ENCODE results near the gene GDPD1.

DNA sequence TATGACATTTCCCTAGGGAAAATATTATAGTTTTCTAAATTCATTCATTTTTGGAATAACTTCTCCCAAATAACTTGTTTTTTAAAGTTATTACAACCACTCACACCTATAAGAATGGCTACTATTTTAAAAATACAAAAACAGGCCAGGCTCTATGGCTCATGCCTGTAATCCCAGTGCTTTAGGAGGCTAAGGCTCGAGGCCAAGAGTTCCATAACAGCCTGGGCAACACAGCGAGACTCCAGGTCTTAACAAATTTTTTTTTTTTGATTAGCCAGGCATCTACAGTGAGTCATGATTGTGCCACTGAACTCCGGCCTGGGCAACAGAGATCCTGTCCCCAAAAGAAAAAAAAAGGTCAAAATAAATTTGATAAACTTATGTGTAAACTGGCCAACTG lies 67.6 kb downstream of the GDPD1 start:
- TF ChIP-seq, protein P1, sequence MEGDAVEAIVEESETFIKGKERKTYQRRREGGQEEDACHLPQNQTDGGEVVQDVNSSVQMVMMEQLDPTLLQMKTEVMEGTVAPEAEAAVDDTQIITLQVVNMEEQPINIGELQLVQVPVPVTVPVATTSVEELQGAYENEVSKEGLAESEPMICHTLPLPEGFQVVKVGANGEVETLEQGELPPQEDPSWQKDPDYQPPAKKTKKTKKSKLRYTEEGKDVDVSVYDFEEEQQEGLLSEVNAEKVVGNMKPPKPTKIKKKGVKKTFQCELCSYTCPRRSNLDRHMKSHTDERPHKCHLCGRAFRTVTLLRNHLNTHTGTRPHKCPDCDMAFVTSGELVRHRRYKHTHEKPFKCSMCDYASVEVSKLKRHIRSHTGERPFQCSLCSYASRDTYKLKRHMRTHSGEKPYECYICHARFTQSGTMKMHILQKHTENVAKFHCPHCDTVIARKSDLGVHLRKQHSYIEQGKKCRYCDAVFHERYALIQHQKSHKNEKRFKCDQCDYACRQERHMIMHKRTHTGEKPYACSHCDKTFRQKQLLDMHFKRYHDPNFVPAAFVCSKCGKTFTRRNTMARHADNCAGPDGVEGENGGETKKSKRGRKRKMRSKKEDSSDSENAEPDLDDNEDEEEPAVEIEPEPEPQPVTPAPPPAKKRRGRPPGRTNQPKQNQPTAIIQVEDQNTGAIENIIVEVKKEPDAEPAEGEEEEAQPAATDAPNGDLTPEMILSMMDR (IDR thresholded peaks at IDR 0.05; ENCODE audit: low read depth, low read length): no peak
- no peak for TF ChIP-seq EZH2phosphoT487 (IDR thresholded peaks at IDR 0.05; ENCODE audit: low read depth)

Measured in OCI-LY3 (cell line).